CD4-positive, CD25-positive, alpha-beta regulatory T cell (primary cell): Measurements from ENCODE around the gene CAPN10. TPM values are rescaled to one million over a fixed set of nuclear protein-coding genes. Genes with fewer than 3 reads are reported as not detected.

Source experiments
- ATAC-seq, 2 donors: fragments of 150-1000 bp; cut with Tn5 transposase; one replicate each; pipeline ENCODE4 v1.10.0; 2021; ENCODE audit warnings: low read depth in 2 of 2, moderate number of reproducible peaks in 2 of 2, moderate library complexity in 1 of 2
- DNase-seq, 3 donors: peaks; one replicate each; pipeline versions ENCODE4 v3.0.0 to v3.0.0-alpha.2; 2012 to 2022; ENCODE audit warnings: mixed read lengths in 1 of 3
- H3K27ac ChIP-seq: one replicate; pipeline ENCODE4 v1.7.0; 2013; ENCODE audit warnings: mild to moderate bottlenecking, low read length; ENCODE audit not compliant: insufficient read depth, poor library complexity, severe bottlenecking
- H3K27me3 ChIP-seq: one replicate; pipeline ENCODE4 v1.7.0; 2013; ENCODE audit warnings: low read length; ENCODE audit not compliant: control insufficient read depth, insufficient read depth
- H3K36me3 ChIP-seq: one replicate; pipeline ENCODE4 v1.7.0; 2013; ENCODE audit warnings: mild to moderate bottlenecking, low read length, moderate library complexity; ENCODE audit not compliant: control insufficient read depth, insufficient read depth
- H3K4me1 ChIP-seq: 2 replicates; pipeline ENCODE4 v1.7.0; 2013; ENCODE audit warnings: mild to moderate bottlenecking, low read length; ENCODE audit not compliant: insufficient read depth, control insufficient read depth, poor library complexity, severe bottlenecking
- H3K4me3 ChIP-seq: one replicate; pipeline ENCODE4 v1.7.0; 2013; ENCODE audit warnings: low read depth, mild to moderate bottlenecking, low read length, moderate library complexity
- H3K9me3 ChIP-seq, 2 experiments: 1 replicate in 1 of 2; 2 replicates in 1 of 2; pipeline ENCODE4 v1.7.0; 2013; ENCODE audit warnings: low read length in 2 of 2, mild to moderate bottlenecking in 1 of 2, moderate library complexity in 1 of 2; ENCODE audit not compliant: control insufficient read depth in 2 of 2
- H3K27ac Mint-ChIP-seq, 3 donors: one replicate each; pipeline ENCODE4 v1.8.0; 2020 to 2022; ENCODE audit warnings: mild to moderate bottlenecking in 3 of 3, mixed read lengths in 3 of 3, moderate library complexity in 2 of 3
- H3K27me3 Mint-ChIP-seq: one replicate; pipeline ENCODE4 v1.8.0; 2022; ENCODE audit warnings: mild to moderate bottlenecking, mixed read lengths
- H3K36me3 Mint-ChIP-seq: one replicate; pipeline ENCODE4 v1.8.0; 2020; ENCODE audit warnings: mixed read lengths
- H3K4me1 Mint-ChIP-seq, 4 donors: one replicate each; pipeline ENCODE4 v1.8.0; 2020 to 2022; ENCODE audit warnings: mixed read lengths in 4 of 4, mild to moderate bottlenecking in 1 of 4
- H3K4me3 Mint-ChIP-seq, 4 donors: one replicate each; pipeline ENCODE4 v1.8.0; 2020 to 2022; ENCODE audit warnings: mild to moderate bottlenecking in 4 of 4, mixed read lengths in 4 of 4, moderate library complexity in 3 of 4
- H3K9me3 Mint-ChIP-seq, 7 donors: one replicate each; pipeline ENCODE4 v1.8.0; 2020 to 2022; ENCODE audit warnings: mixed read lengths in 7 of 7, mild to moderate bottlenecking in 3 of 7, moderate library complexity in 2 of 7
- polyA plus RNA-seq, 4 donors: library from polyadenylated mRNA; unstranded; fragments of 300-500 nt; fragmentation: Illumina TruSeq; gene quantifications; one replicate each; pipeline ENCODE4 v1.2.3, GENCODE V29; 2021
- total RNA-seq: library from RNA; stranded (reverse); gene quantifications from one replicate; pipeline ENCODE4 v1.2.3, GENCODE V29; 2022

CAPN10 gene
- total and polyA plus RNA-seq, 5 donors from 2014 or later, result 6.8 to 64.6 (median 7.8) TPM

- no peaks in the 10 kb centered on the region for H3K9me3 ChIP-seq
- H3K36me3 ChIP-seq, result no peaks in the 10 kb centered on the region
- peak within 1 kb of the TSS; percentile 47 for H3K27ac ChIP-seq
Measured at GRCh38 chr2:240624950-240625621, 38.6 kb downstream of the CAPN10 start, which contains the start of gene GPR35. GPR35 (plus strand) TSS chr2:240625480; CDS start chr2:240629953, 4,473 bp downstream.

DNA sequence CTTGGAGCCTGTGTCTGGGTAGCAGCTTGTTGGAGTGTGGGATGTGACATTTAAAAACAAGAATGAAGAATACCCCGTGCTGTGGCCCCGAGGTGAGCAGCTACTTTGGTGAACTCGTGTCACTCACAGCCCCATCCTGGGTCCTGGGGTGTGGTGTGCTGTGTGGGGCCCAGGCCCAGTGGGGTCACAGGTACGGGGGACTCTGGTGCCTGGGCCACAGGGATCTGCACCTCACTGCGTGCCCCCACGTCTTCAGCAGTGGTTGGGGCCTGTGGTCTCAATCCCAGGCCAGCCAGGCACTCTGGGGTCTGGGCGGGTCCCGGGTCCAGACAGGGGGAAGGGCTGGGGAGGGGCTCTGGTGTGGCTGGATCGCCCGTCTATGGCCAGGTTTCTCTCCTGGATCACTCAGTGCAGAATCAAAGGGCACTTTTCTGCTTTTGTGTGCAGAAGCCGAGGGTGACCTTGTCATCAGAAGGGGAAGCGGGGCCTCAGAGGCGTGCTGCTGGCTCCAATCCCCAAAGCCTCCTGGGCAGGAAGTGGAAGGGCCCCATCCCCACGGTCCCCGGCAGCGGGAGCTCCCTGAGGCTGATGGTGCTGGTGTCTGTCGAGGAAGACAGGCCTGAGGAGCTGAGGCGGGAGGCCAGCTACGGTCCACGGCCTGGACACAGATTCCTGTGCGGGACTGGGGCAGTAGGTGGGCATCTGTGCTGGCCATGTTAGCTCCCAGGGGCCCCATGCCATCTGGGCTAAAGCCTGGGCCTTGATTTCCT, 40.2 kb downstream of the CAPN10 start:
- no peaks in the 10 kb centered on the region for H3K36me3 ChIP-seq
- H3K27ac Mint-ChIP-seq, result peak overlapping the region in 2 of 3 donors; percentile 9 to 59
- no peak overlapping the region for H3K4me3 Mint-ChIP-seq
- H3K36me3 Mint-ChIP-seq, result no peaks in the 10 kb centered on the region
- peaks cover 44% of the 10 kb centered on the region for H3K4me1 ChIP-seq
- H3K27me3 ChIP-seq, result no peaks in the 10 kb centered on the region
- no peak for ATAC-seq
- DNase-seq, result no peak
- H3K27me3 Mint-ChIP-seq, result no peaks in the 10 kb centered on the region
- H3K9me3 Mint-ChIP-seq, result peaks cover 0 to 3% (median 0%) of the 10 kb centered on the region in 7 donors
- H3K27ac ChIP-seq, result no peak overlapping the region
- peaks cover 0 to 35% (median 15%) of the 10 kb centered on the region in 4 donors for H3K4me1 Mint-ChIP-seq
- no peaks in the 10 kb centered on the region for H3K9me3 ChIP-seq
- H3K4me3 ChIP-seq, result no peak overlapping the region

More at GRCh38 chr2:240624950-240625621, 38.6 kb downstream of the CAPN10 start, which contains the start of gene GPR35:
- Histone ChIP-seq H3K4me1 (peaks cover 61% of the 10 kb centered on the region), H3K27me3 (no peaks in the 10 kb centered on the region), H3K4me3 (no peak within 1 kb of the TSS)
- Mint-ChIP-seq H3K9me3 (peaks cover 0 to 3% (median 0%) of the 10 kb centered on the region in 7 donors), H3K27ac (peak within 1 kb of the TSS; percentile 56 to 80 (median 78)), H3K4me3 (peak within 1 kb of the TSS in 3 of 4 donors; percentile 21 to 72 (median 57)), H3K4me1 (peaks cover 0 to 41% (median 21%) of the 10 kb centered on the region in 4 donors), H3K36me3 (no peaks in the 10 kb centered on the region), H3K27me3 (no peaks in the 10 kb centered on the region)
- DNase-seq (peak; percentile 42 to 51 (median 49)), ATAC-seq (peak; percentile 35 to 42)

- ATAC-seq (no peak), DNase-seq (no peak)
- Mint-ChIP-seq H3K36me3 (no peaks in the 10 kb centered on the region), H3K27ac (no peak overlapping the region), H3K9me3 (peaks cover 0 to 5% (median 0%) of the 10 kb centered on the region in 7 donors), H3K4me3 (no peak overlapping the region), H3K4me1 (peaks cover 0 to 26% (median 7%) of the 10 kb centered on the region in 4 donors), H3K27me3 (no peaks in the 10 kb centered on the region)
- no peak overlapping the region for H3K27ac ChIP-seq
- H3K4me3 ChIP-seq, result no peak overlapping the region
- no peaks in the 10 kb centered on the region for H3K27me3 ChIP-seq
- no peaks in the 10 kb centered on the region for H3K9me3 ChIP-seq
- H3K4me1 ChIP-seq, result peaks cover 32% of the 10 kb centered on the region
- no peaks in the 10 kb centered on the region for H3K36me3 ChIP-seq
Measured at GRCh38 chr2:240627736-240628506, 41.4 kb downstream of the CAPN10 start.

DNA sequence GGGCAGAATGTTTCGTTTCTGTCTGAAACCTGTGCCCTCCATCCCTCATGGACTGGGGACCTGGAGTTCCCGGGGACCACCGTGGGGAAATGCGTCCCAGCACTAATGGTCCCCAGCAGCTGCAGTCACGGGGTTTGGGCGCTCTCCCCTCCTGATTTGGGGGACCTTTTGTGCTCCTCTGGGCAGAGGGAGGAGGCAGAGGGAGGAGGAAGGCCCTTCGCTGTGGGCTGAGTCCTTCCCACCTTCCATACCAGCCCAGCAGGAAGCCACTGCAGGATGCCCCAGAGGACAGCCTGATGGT, 41.9 kb downstream of the CAPN10 start:
- no peak overlapping the region for H3K27ac ChIP-seq
- peaks cover 28% of the 10 kb centered on the region for H3K4me1 ChIP-seq
- no peaks in the 10 kb centered on the region for H3K36me3 ChIP-seq
- Mint-ChIP-seq H3K4me1 (peaks cover 0 to 21% (median 4%) of the 10 kb centered on the region in 4 donors), H3K9me3 (peaks cover 0 to 6% (median 2%) of the 10 kb centered on the region in 7 donors), H3K4me3 (no peak overlapping the region), H3K27me3 (no peaks in the 10 kb centered on the region), H3K36me3 (no peaks in the 10 kb centered on the region), H3K27ac (no peak overlapping the region)
- no peak for ATAC-seq
- no peak for DNase-seq
- peaks cover under 1 to 1% of the 10 kb centered on the region in 2 experiments for H3K9me3 ChIP-seq
- H3K27me3 ChIP-seq, result no peaks in the 10 kb centered on the region
- H3K4me3 ChIP-seq, result no peak overlapping the region

DNA sequence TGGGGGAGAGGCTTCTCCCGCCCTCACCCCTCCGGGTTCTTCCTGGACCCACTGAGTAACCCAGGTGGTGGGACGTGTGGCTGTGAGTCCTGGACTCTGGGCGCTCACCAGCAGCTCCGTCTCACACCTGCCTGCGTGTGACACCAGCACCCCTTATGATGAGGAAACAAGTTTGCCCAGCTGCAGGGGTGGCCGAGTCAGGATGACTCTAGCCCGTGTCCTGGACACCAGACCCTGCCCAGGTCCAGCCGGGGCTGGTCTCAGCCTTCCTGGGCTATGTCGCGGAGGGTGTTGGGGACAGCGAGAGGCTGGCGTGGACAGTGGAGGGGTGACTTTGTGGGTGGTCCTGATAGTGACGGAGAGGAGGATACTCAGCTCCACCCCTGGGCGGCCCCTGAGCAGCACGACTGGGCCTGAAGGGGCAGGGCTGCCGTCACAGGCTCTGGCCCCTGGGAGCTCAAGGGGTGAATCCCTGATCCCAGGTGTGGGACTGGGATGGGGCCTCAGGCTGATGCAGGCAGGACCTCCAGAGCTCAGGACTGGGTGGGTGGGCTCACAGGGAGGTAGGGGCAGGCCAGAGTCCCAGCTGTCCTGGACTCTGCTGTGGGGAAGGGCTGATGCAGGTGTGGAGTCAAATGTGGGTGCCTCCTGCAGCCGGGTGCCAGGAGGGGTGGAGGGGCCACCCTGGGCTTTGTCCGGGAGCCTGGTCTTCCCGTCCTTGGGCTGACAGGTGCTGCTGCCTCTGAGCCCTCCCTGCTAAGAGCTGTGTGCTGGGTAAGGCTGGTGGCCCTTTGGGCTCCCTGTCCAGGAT, 42.5 kb downstream of the CAPN10 start:
- H3K9me3 Mint-ChIP-seq, result peaks cover 0 to 9% (median 4%) of the 10 kb centered on the region in 7 donors
- ATAC-seq (no peak), DNase-seq (no peak)
- no peak overlapping the region for H3K27ac Mint-ChIP-seq
- H3K4me3 Mint-ChIP-seq, result no peak overlapping the region
- H3K27ac ChIP-seq, result no peak overlapping the region
- no peak overlapping the region for H3K4me3 ChIP-seq
- H3K9me3 ChIP-seq, result peaks cover 3 to 6% of the 10 kb centered on the region in 2 experiments
- H3K36me3 Mint-ChIP-seq, result no peaks in the 10 kb centered on the region
- no peaks in the 10 kb centered on the region for H3K27me3 Mint-ChIP-seq
- no peaks in the 10 kb centered on the region for H3K27me3 ChIP-seq
- H3K4me1 Mint-ChIP-seq, result peaks cover 0 to 20% (median 4%) of the 10 kb centered on the region in 4 donors
- H3K36me3 ChIP-seq, result no peaks in the 10 kb centered on the region
- peaks cover 23% of the 10 kb centered on the region for H3K4me1 ChIP-seq

- Histone ChIP-seq H3K27ac (no peak overlapping the region), H3K36me3 (no peaks in the 10 kb centered on the region), H3K9me3 (peaks cover 4 to 12% of the 10 kb centered on the region in 2 experiments), H3K27me3 (no peaks in the 10 kb centered on the region), H3K4me1 (peaks cover 17% of the 10 kb centered on the region), H3K4me3 (no peak overlapping the region)
- ATAC-seq, result no peak
- H3K27ac Mint-ChIP-seq, result no peak overlapping the region
- no peaks in the 10 kb centered on the region for H3K36me3 Mint-ChIP-seq
- no peak overlapping the region for H3K4me3 Mint-ChIP-seq
- no peak for DNase-seq
- H3K9me3 Mint-ChIP-seq, result peaks cover 0 to 15% (median 4%) of the 10 kb centered on the region in 7 donors
- no peaks in the 10 kb centered on the region for H3K27me3 Mint-ChIP-seq
- peaks cover 0 to 17% (median 4%) of the 10 kb centered on the region in 4 donors for H3K4me1 Mint-ChIP-seq
Measured at GRCh38 chr2:240629619-240629967, 43.1 kb downstream of the CAPN10 start.
